HG03175 (cell line): ENCODE results near the gene TSSC4.

Experiments
- ATAC-seq: cut with Tn5 transposase; IDR thresholded peaks from one replicate; pipeline ENCODE4 v1.9.1; 2021; ENCODE audit warnings: mild to moderate bottlenecking, moderate library complexity; ENCODE audit not compliant: unreplicated experiment

Gene TSSC4

GRCh38 chr11:2398664-2399355 is 1.7 kb upstream of the TSSC4 start:
- ATAC-seq, result no peak

- no peak for ATAC-seq
These were observed 972 bp upstream of the TSSC4 start for GRCh38 chr11:2399488-2400068.

- ATAC-seq, result no peak
These were observed 349 bp downstream of the TSSC4 start for GRCh38 chr11:2400762-2401435.

GRCh38 chr11:2401436-2401984 is 960 bp downstream of the TSSC4 start:
- ATAC-seq, result no peak

- no peak for ATAC-seq
These were observed 1.6 kb downstream of the TSSC4 start for GRCh38 chr11:2402106-2402505.

GRCh38 chr11:2402890-2403645 is 2.5 kb downstream of the TSSC4 start:
- no peak for ATAC-seq

- no peak for ATAC-seq
These were observed 4.2 kb downstream of the TSSC4 start for GRCh38 chr11:2404735-2405196.

GRCh38 chr11:2406451-2406850 is 5.9 kb downstream of the TSSC4 start:
- ATAC-seq, result no peak

GRCh38 chr11:2406878-2407410 is 6.4 kb downstream of the TSSC4 start:
- no peak for ATAC-seq

GRCh38 chr11:2408671-2409070 is 8.1 kb downstream of the TSSC4 start:
- no peak for ATAC-seq

GRCh38 chr11:2409126-2409525 is 8.6 kb downstream of the TSSC4 start:
- no peak for ATAC-seq

- no peak for ATAC-seq
These were observed 9.3 kb downstream of the TSSC4 start for GRCh38 chr11:2409611-2410468.

- no peak for ATAC-seq
These were observed 10.1 kb downstream of the TSSC4 start for GRCh38 chr11:2410616-2411015.

GRCh38 chr11:2411446-2412305 is 11.1 kb downstream of the TSSC4 start:
- no peak for ATAC-seq

GRCh38 chr11:2412323-2412722 is 11.8 kb downstream of the TSSC4 start:
- ATAC-seq, result no peak

GRCh38 chr11:2413742-2414579 is 13.4 kb downstream of the TSSC4 start:
- no peak for ATAC-seq

GRCh38 chr11:2414616-2415015 is 14.1 kb downstream of the TSSC4 start:
- no peak for ATAC-seq

- ATAC-seq, result no peak
These were observed 14.6 kb downstream of the TSSC4 start for GRCh38 chr11:2415171-2415570.
